Keratinocyte (primary cell): ENCODE measurements around the gene TNIK. TPM values are rescaled to one million over a fixed set of nuclear protein-coding genes. Genes with fewer than 3 reads are reported as not detected.

Experiments
- DNase-seq: peaks from one replicate; pipeline ENCODE4 v3.0.0-alpha.2; 2011; ENCODE audit warnings: low read depth, missing footprints, low spot score
- FAIRE-seq: peaks from 2 replicates; lab custom pipeline; 2011; peaks lifted over from hg19 to GRCh38; lab: Jason Lieb, UNC
- H2AFZ ChIP-seq: 2 replicates; pipeline ENCODE4 v1.6.0; 2012; ENCODE audit warnings: low read length, control low read depth, inconsistent platforms; ENCODE audit not compliant: control insufficient read depth
- H3K27ac ChIP-seq: 2 replicates; pipeline ENCODE4 v1.5.1; 2011; ENCODE audit warnings: low read length; ENCODE audit not compliant: control insufficient read depth, insufficient read depth
- H3K27me3 ChIP-seq: 3 replicates; pipeline ENCODE4 v1.6.0; 2011; ENCODE audit warnings: low read length; ENCODE audit not compliant: control insufficient read depth, insufficient read depth; ENCODE audit errors: extremely low read depth
- H3K36me3 ChIP-seq, 2 experiments: 2 replicates in 1 of 2; 3 replicates in 1 of 2; pipeline ENCODE4 v1.5.1; 2011; ENCODE audit warnings: low read length in 2 of 2, mild to moderate bottlenecking in 1 of 2; ENCODE audit not compliant: control insufficient read depth in 2 of 2, insufficient read depth in 2 of 2; ENCODE audit errors: extremely low read depth in 1 of 2
- H3K4me1 ChIP-seq: 3 replicates; pipeline ENCODE4 v1.5.1; 2011; ENCODE audit warnings: low read length; ENCODE audit not compliant: control insufficient read depth, insufficient read depth; ENCODE audit errors: extremely low read depth
- H3K4me2 ChIP-seq: 3 replicates; pipeline ENCODE4 v1.6.0; 2011; ENCODE audit warnings: low read depth, low read length; ENCODE audit not compliant: control insufficient read depth, insufficient read depth; ENCODE audit errors: extremely low read depth
- H3K4me3 ChIP-seq, 3 experiments: fragments of 200-600 bp in 1 of 3; sonication (generic) in 1 of 3; 2 replicates in 2 of 3; 3 replicates in 1 of 3; pipeline ENCODE4 v1.5.1; 2011 to 2016; ENCODE audit warnings: low read length in 3 of 3, mild to moderate bottlenecking in 3 of 3, control low read depth in 2 of 3, inconsistent platforms in 1 of 3, low read depth in 1 of 3, mixed read lengths in 1 of 3, mixed run types in 1 of 3, moderate library complexity in 1 of 3; ENCODE audit not compliant: control insufficient read depth in 2 of 3, insufficient read depth in 2 of 3; ENCODE audit errors: extremely low read depth in 1 of 3
- H3K79me2 ChIP-seq: 2 replicates; pipeline ENCODE4 v1.6.0; 2012; ENCODE audit warnings: low read length; ENCODE audit not compliant: control insufficient read depth, insufficient read depth
- H3K9ac ChIP-seq: 3 replicates; pipeline ENCODE4 v1.6.0; 2011; ENCODE audit warnings: low read length; ENCODE audit not compliant: control insufficient read depth, insufficient read depth; ENCODE audit errors: extremely low read depth
- H3K9me1 ChIP-seq: 3 replicates; pipeline ENCODE4 v1.6.0; 2011; ENCODE audit warnings: low read length; ENCODE audit not compliant: control insufficient read depth, insufficient read depth; ENCODE audit errors: extremely low read depth
- H3K9me3 ChIP-seq: 2 replicates; pipeline ENCODE4 v1.5.1; 2012; ENCODE audit warnings: low read depth, low read length; ENCODE audit not compliant: control insufficient read depth
- H4K20me1 ChIP-seq: 3 replicates; pipeline ENCODE4 v1.6.0; 2011; ENCODE audit warnings: low read length; ENCODE audit not compliant: control insufficient read depth, insufficient read depth; ENCODE audit errors: extremely low read depth
- CTCF ChIP-seq, 3 experiments: IDR thresholded peaks in 1 of 3; conservative IDR thresholded peaks in 1 of 3; optimal IDR thresholded peaks in 1 of 3; 2 replicates in 2 of 3; 3 replicates in 1 of 3; pipeline versions ENCODE3 to v1.5.1; 2011; ENCODE audit warnings: low read length in 3 of 3, mild to moderate bottlenecking in 3 of 3, moderate library complexity in 2 of 3, control low read depth in 1 of 3, inconsistent platforms in 1 of 3; ENCODE audit not compliant: insufficient read depth in 2 of 3; ENCODE audit errors: extremely low read depth in 1 of 3
- EZH2 ChIP-seq: IDR thresholded peaks from one replicate; pipeline ENCODE4 v1.6.1; 2012; ENCODE audit warnings: inconsistent platforms, mild to moderate bottlenecking, low read length, moderate library complexity
- dilution Hi-C: fragments of 300-500 bp; cut with MboI; formaldehyde crosslinking; loops from one replicate; pipeline ENCODE4 v1.7.0; 2020; ENCODE audit warnings: low sequenced_read_pairs; ENCODE audit not compliant: extremely low pct_ligation_motif_present
- polyA plus RNA-seq, 5 experiments: library from polyadenylated mRNA; depleted of rRNA in 3 of 5; stranded (reverse) in 3 of 5; stranded (forward) in 1 of 5; unstranded in 1 of 5; fragments of >200 nt; gene quantifications; 1 replicate in 1 of 5; 2 replicates in 3 of 5; 3 replicates in 1 of 5; pipeline versions ENCODE4 v1.2.1 to v1.2.3, GENCODE V29; 2011 to 2012; ENCODE audit warnings: missing spikeins in 2 of 5, low read depth in 1 of 5, low replicate concordance in 1 of 5

The TNIK gene
- polyA plus RNA-seq, 1 donor (not counting 4 experiments of a cell fraction or from before 2014, with no cell fraction given): 4.4 TPM

GRCh38 chr3:171250444-171250843 is 209.8 kb downstream of the TNIK start:
- H2AFZ ChIP-seq: no peak overlapping the region
- H3K4me2 ChIP-seq: no peak overlapping the region
- H3K9me3 ChIP-seq: no peaks in the 10 kb centered on the region
- TF ChIP-seq EZH2: no peak
- no peak for TF ChIP-seq CTCF (optimal IDR thresholded peaks at IDR 0.05 in 1 of 3, IDR thresholded peaks at IDR 0.05 in 1 of 3, conservative IDR thresholded peaks at IDR 0.05 in 1 of 3; ENCODE audit: extremely low read depth in 1 of 3, insufficient read depth in 2 of 3, low read length in 3 of 3)
- H3K4me3 ChIP-seq: no peak overlapping the region
- H3K9ac ChIP-seq: no peak overlapping the region
- FAIRE-seq: no peak
- H3K4me1 ChIP-seq: no peaks in the 10 kb centered on the region
- no peaks in the 10 kb centered on the region for H4K20me1 ChIP-seq
- no peak overlapping the region for H3K27ac ChIP-seq
- dilution Hi-C loops: no loop called here
- DNase-seq: no peak
- H3K79me2 ChIP-seq: no peaks in the 10 kb centered on the region
- H3K36me3 ChIP-seq: no peaks in the 10 kb centered on the region
- H3K27me3 ChIP-seq: no peaks in the 10 kb centered on the region
- no peaks in the 10 kb centered on the region for H3K9me1 ChIP-seq

- no peaks in the 10 kb centered on the region for H3K27me3 ChIP-seq
- no peaks in the 10 kb centered on the region for H3K4me1 ChIP-seq
- DNase-seq (no peak), FAIRE-seq (no peak)
- no peak overlapping the region for H2AFZ ChIP-seq
- no peaks in the 10 kb centered on the region for H4K20me1 ChIP-seq
- no peak overlapping the region for H3K4me2 ChIP-seq
- H3K4me3 ChIP-seq: no peak overlapping the region
- H3K9me1 ChIP-seq: no peaks in the 10 kb centered on the region
- dilution Hi-C loops: no loop called here
- H3K9me3 ChIP-seq: no peaks in the 10 kb centered on the region
- H3K36me3 ChIP-seq: no peaks in the 10 kb centered on the region
- no peak for TF ChIP-seq EZH2
- TF ChIP-seq CTCF (optimal IDR thresholded peaks at IDR 0.05 in 1 of 3, IDR thresholded peaks at IDR 0.05 in 1 of 3, conservative IDR thresholded peaks at IDR 0.05 in 1 of 3; ENCODE audit: extremely low read depth in 1 of 3, insufficient read depth in 2 of 3, low read length in 3 of 3): no peak
- no peak overlapping the region for H3K27ac ChIP-seq
- H3K79me2 ChIP-seq: no peaks in the 10 kb centered on the region
- H3K9ac ChIP-seq: no peak overlapping the region
These were observed 211.0 kb downstream of the TNIK start for GRCh38 chr3:171249245-171249644.
